SK-N-SH treated with all-trans-retinoic acid at 6 μM for 48 hours (cell line): ENCODE measurements around the gene ROBO1.

Experiments
- ATAC-seq: fragments of 200-7000 bp; cut with Tn5 transposase; 3 replicates; pipeline ENCODE4 v1.9.1; 2020; ENCODE audit warnings: mild to moderate bottlenecking, moderate library complexity
- ARNTL ChIP-seq: fragments of 450-650 bp; formaldehyde crosslinking; IDR thresholded peaks from 2 replicates; pipeline ENCODE4 v1.5.0; 2020; ENCODE audit warnings: low read depth, mild to moderate bottlenecking, moderate library complexity, borderline replicate concordance
- BACH2 ChIP-seq: fragments of 250-450 bp; sonication (Bioruptor Pico); IDR thresholded peaks from 2 replicates; pipeline ENCODE4 v1.9.0; 2021; ENCODE audit warnings: mild to moderate bottlenecking, borderline replicate concordance
- CREB5 ChIP-seq: fragments of 250-450 bp; sonication (Bioruptor Pico); IDR thresholded peaks from 2 replicates; pipeline ENCODE4 v1.5.1; 2020; ENCODE audit warnings: low read depth, mild to moderate bottlenecking, moderate library complexity
- CSDC2 ChIP-seq: fragments of 250-450 bp; sonication (Bioruptor Pico); IDR thresholded peaks from 2 replicates; pipeline ENCODE4 v1.5.0; 2020; ENCODE audit warnings: mild to moderate bottlenecking, moderate library complexity
- CSRNP3 ChIP-seq: fragments of 250-450 bp; sonication (Bioruptor Pico); IDR thresholded peaks from 2 replicates; pipeline ENCODE4 v1.5.1; 2021; ENCODE audit warnings: mild to moderate bottlenecking, moderate library complexity
- ESRRG ChIP-seq: fragments of 250-450 bp; sonication (Bioruptor Pico); IDR thresholded peaks from 2 replicates; pipeline ENCODE4 v1.6.1; 2021; ENCODE audit warnings: mild to moderate bottlenecking
- GLIS3 ChIP-seq: fragments of 250-450 bp; sonication (Bioruptor Pico); IDR thresholded peaks from 2 replicates; pipeline ENCODE4 v1.5.0; 2020; ENCODE audit warnings: mild to moderate bottlenecking, moderate library complexity
- ISL1 ChIP-seq: fragments of 250-450 bp; sonication (Bioruptor Pico); IDR thresholded peaks from 2 replicates; pipeline ENCODE4 v2.1.2; 2022; ENCODE audit warnings: mild to moderate bottlenecking, moderate library complexity
- OSR1 ChIP-seq: fragments of 250-450 bp; sonication (Bioruptor Pico); IDR thresholded peaks from 2 replicates; pipeline ENCODE4 v1.8.0; 2022; ENCODE audit warnings: moderate library complexity, mild to moderate bottlenecking, inconsistent platforms
- PATZ1 ChIP-seq: fragments of 250-450 bp; sonication (Bioruptor Pico); IDR thresholded peaks from 2 replicates; pipeline ENCODE4 v1.8.0; 2020; ENCODE audit warnings: mild to moderate bottlenecking, moderate library complexity, borderline replicate concordance
- POU6F1 ChIP-seq: fragments of 250-450 bp; sonication (Bioruptor Pico); IDR thresholded peaks from 2 replicates; pipeline ENCODE4 v1.8.0; 2021; ENCODE audit warnings: low read depth, mild to moderate bottlenecking, moderate library complexity, borderline replicate concordance
- RARB ChIP-seq: fragments of 250-450 bp; sonication (Bioruptor Pico); IDR thresholded peaks from 2 replicates; pipeline ENCODE4 v1.8.0; 2021; ENCODE audit warnings: mild to moderate bottlenecking, moderate library complexity
- SNAI2 ChIP-seq: fragments of 250-450 bp; sonication (Bioruptor Pico); IDR thresholded peaks from 2 replicates; pipeline ENCODE4 v1.5.0; 2020; ENCODE audit warnings: mild to moderate bottlenecking, moderate library complexity
- TCF4 ChIP-seq: fragments of 250-450 bp; sonication (Bioruptor Pico); IDR thresholded peaks from 2 replicates; pipeline ENCODE4 v1.8.0; 2021; ENCODE audit warnings: mild to moderate bottlenecking, moderate library complexity, borderline replicate concordance
- TOX ChIP-seq: fragments of 250-450 bp; sonication (Bioruptor Pico); IDR thresholded peaks from 2 replicates; pipeline ENCODE4 v1.8.0; 2021; ENCODE audit warnings: mild to moderate bottlenecking, moderate library complexity, borderline replicate concordance
- TSHZ2 ChIP-seq: fragments of 250-450 bp; sonication (Bioruptor Pico); IDR thresholded peaks from 2 replicates; pipeline ENCODE4 v1.5.0; 2020; ENCODE audit warnings: mild to moderate bottlenecking, moderate library complexity
- ZC3H10 ChIP-seq: fragments of 250-450 bp; sonication (Bioruptor Pico); IDR thresholded peaks from 2 replicates; pipeline ENCODE4 v1.5.1; 2021; ENCODE audit warnings: mild to moderate bottlenecking, moderate library complexity
- ZFP3 ChIP-seq: fragments of 250-450 bp; sonication (Bioruptor Pico); IDR thresholded peaks from 2 replicates; pipeline ENCODE4 v1.5.0; 2020; ENCODE audit warnings: mild to moderate bottlenecking, moderate library complexity
- ZFP30 ChIP-seq: fragments of 450-650 bp; formaldehyde crosslinking; IDR thresholded peaks from 2 replicates; pipeline ENCODE4 v1.5.0; 2022; ENCODE audit warnings: mild to moderate bottlenecking, moderate library complexity
- ZNF565 ChIP-seq: fragments of 450-650 bp; formaldehyde crosslinking; conservative IDR thresholded peaks from 2 replicates; pipeline ENCODE4 v1.5.0; 2020; ENCODE audit warnings: low read depth, mild to moderate bottlenecking, moderate library complexity
- ZNF70 ChIP-seq: fragments of 450-650 bp; formaldehyde crosslinking; IDR thresholded peaks from 2 replicates; pipeline ENCODE4 v1.5.0; 2020; ENCODE audit warnings: mild to moderate bottlenecking, moderate library complexity
- ZNF8 ChIP-seq: fragments of 450-650 bp; formaldehyde crosslinking; IDR thresholded peaks from 2 replicates; pipeline ENCODE4 v1.5.0; 2020; ENCODE audit warnings: mild to moderate bottlenecking, moderate library complexity

Gene ROBO1

GRCh38 chr3:78589778-78590177 lies 1178.0 kb downstream of the ROBO1 start:
- ATAC-seq = no peak
- TF ChIP-seq GLIS3 (CRISPR knock-in tag) (no peak), TSHZ2 (CRISPR knock-in tag) (no peak), OSR1 (no peak), CSRNP3 (CRISPR knock-in tag) (no peak), TCF4 (CRISPR knock-in tag) (no peak), PATZ1 (no peak), ZNF8 (no peak), ZNF565 (CRISPR knock-in tag) (no peak), ZFP30 (CRISPR knock-in tag) (no peak), ARNTL (CRISPR knock-in tag) (no peak), POU6F1 (no peak), ZFP3 (CRISPR knock-in tag) (no peak), CREB5 (no peak), BACH2 (no peak), ISL1 (no peak), ZC3H10 (CRISPR knock-in tag) (no peak)

- ATAC-seq = no peak; the same call in 2 of the 3 replicates
- no peak for TF ChIP-seq ZNF70
- no peak for TF ChIP-seq PATZ1
- no peak for TF ChIP-seq ISL1
- TF ChIP-seq GLIS3 (CRISPR knock-in tag) = no peak
- no peak for TF ChIP-seq TOX (CRISPR knock-in tag)
- TF ChIP-seq ZC3H10 (CRISPR knock-in tag) = no peak
These were observed 1178.7 kb downstream of the ROBO1 start for GRCh38 chr3:78588906-78589621.

GRCh38 chr3:78580681-78581080 lies 1187.1 kb downstream of the ROBO1 start:
- ATAC-seq = no peak
- TF ChIP-seq GLIS3 (CRISPR knock-in tag) = no peak
- no peak for TF ChIP-seq BACH2
- no peak for TF ChIP-seq ZFP30 (CRISPR knock-in tag)
- no peak for TF ChIP-seq RARB (CRISPR knock-in tag)
- no peak for TF ChIP-seq ZFP3 (CRISPR knock-in tag)
- TF ChIP-seq TCF4 (CRISPR knock-in tag) = no peak
- no peak for TF ChIP-seq ESRRG
- no peak for TF ChIP-seq CSDC2 (CRISPR knock-in tag)
- no peak for TF ChIP-seq CSRNP3 (CRISPR knock-in tag)
- TF ChIP-seq ZNF8 = no peak
- TF ChIP-seq POU6F1 = no peak
- no peak for TF ChIP-seq SNAI2 (CRISPR knock-in tag)
